ENCODE data around the gene CUEDC1. TPM values are rescaled to one million over a fixed set of nuclear protein-coding genes. Genes with fewer than 3 reads are reported as not detected.
A peak's percentile ranks its signal among the peaks of the same experiment; 100 is the strongest.

CUEDC1 gene
- total RNA-seq, 3 donors from 2014 or later, result 23.5 to 46.8 (median 23.6) TPM

DNA sequence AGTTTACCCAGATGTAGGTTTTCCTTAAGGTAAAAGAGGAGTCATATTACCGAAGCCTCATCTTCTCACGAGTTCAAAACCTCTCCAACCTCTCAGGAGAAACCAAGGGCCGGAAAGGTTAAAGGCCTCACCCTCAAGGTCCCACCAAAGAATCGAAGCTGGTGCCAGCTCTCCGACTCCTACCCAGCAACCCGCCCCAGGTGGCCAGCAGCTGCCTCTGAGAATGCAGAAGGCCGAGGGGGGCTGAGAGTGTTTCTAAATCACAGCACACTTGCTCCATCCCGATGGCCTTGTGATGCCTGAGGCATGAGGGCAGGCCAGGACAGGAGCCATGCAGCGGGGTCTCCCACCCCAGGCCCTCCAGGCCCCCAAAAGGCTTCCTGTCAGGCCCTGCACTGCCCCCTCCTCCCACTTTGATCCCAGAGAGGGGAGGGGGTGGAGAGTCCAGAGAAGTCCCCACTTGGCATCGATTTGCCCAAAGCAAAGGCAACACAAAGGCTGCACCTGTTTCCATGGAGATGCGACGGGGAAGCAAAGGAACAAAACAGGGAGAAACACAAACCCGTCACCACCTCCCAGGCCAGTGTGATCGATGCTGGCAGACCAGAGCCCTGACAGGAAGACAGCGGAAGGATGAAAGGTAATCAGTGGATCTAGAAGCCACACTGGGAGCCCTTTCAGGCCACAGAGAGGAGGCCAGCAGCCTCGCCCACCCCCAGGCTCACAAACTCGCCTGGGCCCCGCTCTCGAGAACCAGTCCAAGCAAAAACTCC, 39.0 kb downstream of the CUEDC1 start:
- Histone ChIP-seq H3K36me3 (ENCODE audit: low read depth) (no peaks in the 10 kb centered on the region), H3K9me3 (no peaks in the 10 kb centered on the region), H3K4me3 (no peak overlapping the region), H3K4me1 (ENCODE audit: low read depth) (peaks cover 25% of the 10 kb centered on the region)
- intact Hi-C loops (cut with DNase I, micrococcal nuclease), result no loop called here
- ATAC-seq, result no peak
- DNase-seq, result peak in 1 of 3 donors; percentile 39
- TF ChIP-seq, protein P1, sequence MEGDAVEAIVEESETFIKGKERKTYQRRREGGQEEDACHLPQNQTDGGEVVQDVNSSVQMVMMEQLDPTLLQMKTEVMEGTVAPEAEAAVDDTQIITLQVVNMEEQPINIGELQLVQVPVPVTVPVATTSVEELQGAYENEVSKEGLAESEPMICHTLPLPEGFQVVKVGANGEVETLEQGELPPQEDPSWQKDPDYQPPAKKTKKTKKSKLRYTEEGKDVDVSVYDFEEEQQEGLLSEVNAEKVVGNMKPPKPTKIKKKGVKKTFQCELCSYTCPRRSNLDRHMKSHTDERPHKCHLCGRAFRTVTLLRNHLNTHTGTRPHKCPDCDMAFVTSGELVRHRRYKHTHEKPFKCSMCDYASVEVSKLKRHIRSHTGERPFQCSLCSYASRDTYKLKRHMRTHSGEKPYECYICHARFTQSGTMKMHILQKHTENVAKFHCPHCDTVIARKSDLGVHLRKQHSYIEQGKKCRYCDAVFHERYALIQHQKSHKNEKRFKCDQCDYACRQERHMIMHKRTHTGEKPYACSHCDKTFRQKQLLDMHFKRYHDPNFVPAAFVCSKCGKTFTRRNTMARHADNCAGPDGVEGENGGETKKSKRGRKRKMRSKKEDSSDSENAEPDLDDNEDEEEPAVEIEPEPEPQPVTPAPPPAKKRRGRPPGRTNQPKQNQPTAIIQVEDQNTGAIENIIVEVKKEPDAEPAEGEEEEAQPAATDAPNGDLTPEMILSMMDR (IDR thresholded peaks at IDR 0.05), result no peak

DNA sequence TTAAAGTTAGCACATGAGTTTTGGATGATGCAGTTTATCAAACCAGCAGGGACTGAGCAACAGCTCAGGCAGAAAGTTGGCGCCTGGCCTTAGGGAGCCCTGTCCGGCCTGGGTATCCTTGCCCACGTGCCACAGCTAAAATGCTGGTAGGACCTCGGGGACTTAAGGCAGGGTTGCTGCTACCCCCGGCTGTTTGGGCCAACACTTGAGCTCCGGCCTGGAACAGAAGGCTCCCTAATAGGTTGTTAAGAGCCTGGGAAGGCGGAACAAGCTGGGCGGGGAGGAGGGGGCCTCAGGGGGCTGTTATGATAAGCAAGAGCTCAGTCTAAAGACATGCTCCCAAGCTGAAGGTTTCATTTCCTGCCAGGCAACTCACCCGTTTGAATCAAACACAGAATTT, 39.7 kb downstream of the CUEDC1 start:
- H3K36me3 ChIP-seq (ENCODE audit: low read depth), result no peaks in the 10 kb centered on the region
- H3K9me3 ChIP-seq, result no peaks in the 10 kb centered on the region
- H3K4me1 ChIP-seq (ENCODE audit: low read depth), result peaks cover 22% of the 10 kb centered on the region
- DNase-seq (peak in 1 of 3 donors; percentile 44), ATAC-seq (no peak)
- TF ChIP-seq, protein P1 (IDR thresholded peaks at IDR 0.05), result no peak
- intact Hi-C loops (cut with DNase I, micrococcal nuclease), result no loop called here
- H3K4me3 ChIP-seq, result no peak overlapping the region

DNA sequence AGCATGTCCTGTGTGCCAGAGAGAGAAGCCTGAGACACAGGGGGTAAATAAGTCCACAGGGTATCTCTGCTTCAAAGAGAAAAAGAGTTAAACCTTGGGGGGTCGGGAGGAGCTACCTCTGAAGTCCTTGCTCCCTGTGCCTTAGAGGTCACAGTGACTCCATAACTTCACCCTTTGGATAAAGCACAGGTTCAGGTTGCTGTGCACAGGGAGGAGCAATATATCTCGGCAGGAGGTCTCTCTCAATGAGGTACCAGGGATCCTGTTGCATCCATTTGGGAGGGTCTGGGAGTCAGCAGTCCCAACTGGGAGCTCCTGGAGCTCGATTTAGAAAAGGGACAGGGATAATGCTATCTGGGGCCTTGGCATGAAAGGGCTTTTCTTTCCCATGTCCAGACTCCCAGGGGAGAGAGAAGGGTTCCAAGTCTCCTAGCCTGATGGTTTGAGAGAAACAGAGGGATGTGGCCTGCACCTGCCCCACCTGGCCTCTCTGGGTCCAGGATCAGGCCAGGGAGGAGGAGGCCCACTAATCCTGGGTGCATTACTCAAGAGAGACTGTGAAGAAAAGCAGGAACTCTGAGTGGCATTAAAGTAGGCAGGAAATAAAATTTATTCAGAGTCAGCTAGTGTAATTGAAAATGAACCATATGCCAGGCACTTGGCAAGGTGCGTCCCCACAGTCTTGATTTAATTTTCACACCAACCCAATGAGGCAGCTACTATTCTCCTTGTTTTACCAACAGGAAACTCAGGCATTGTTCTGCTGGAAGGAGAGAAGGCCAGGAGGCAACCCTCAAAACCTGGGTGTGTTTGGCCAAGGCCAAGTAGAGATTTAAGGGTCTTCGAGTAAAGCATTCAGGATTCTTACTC, 40.7 kb downstream of the CUEDC1 start:
- peaks cover 22% of the 10 kb centered on the region for H3K4me1 ChIP-seq (ENCODE audit: low read depth)
- DNase-seq, result peak in 1 of 3 donors; percentile 21
- intact Hi-C loops (cut with DNase I, micrococcal nuclease), result no loop called here
- no peak overlapping the region for H3K4me3 ChIP-seq
- no peak for ATAC-seq
- TF ChIP-seq, protein P1 (IDR thresholded peaks at IDR 0.05), result no peak
- H3K36me3 ChIP-seq (ENCODE audit: low read depth), result no peaks in the 10 kb centered on the region
- H3K9me3 ChIP-seq, result no peaks in the 10 kb centered on the region

DNA sequence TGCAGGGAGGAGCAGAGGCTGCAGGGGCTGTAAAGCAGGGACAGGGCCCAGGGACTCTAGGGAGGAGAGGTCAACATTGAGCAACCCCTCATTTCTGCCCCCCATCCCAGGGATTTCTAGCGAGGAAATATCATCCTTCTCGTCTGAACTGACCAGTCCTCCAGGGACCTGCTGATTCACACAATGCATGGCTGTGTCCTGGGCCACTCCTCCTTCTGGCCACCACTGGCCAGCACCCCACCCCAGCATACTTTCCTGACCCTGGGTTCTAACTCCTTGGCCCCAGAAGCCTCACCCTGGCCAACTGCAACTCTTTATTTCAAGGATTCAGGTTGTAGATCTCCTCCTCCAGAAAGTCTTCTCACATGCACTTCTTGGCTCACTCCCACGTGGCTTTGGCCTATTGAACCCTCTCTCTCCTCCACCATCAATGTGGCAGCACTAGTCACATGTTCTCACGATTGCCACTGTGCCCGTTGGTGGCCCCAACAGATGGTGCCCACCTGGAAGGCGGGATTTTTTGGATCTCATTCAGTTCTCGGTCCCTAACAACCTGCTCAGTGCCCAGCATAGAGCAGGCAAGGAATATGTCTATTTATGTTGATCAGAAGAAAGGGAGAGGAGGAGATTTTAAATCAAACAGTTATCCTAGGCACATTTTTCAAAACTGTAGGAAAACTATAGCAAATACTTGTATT, 41.5 kb downstream of the CUEDC1 start:
- peaks cover 22% of the 10 kb centered on the region for H3K4me1 ChIP-seq (ENCODE audit: low read depth)
- H3K9me3 ChIP-seq, result no peaks in the 10 kb centered on the region
- no peaks in the 10 kb centered on the region for H3K36me3 ChIP-seq (ENCODE audit: low read depth)
- TF ChIP-seq, protein P1 (IDR thresholded peaks at IDR 0.05), result no peak
- intact Hi-C loops (cut with DNase I, micrococcal nuclease), result no loop called here
- H3K4me3 ChIP-seq, result no peak overlapping the region
- ATAC-seq (no peak), DNase-seq (peak in 1 of 3 donors; percentile 43)

DNA sequence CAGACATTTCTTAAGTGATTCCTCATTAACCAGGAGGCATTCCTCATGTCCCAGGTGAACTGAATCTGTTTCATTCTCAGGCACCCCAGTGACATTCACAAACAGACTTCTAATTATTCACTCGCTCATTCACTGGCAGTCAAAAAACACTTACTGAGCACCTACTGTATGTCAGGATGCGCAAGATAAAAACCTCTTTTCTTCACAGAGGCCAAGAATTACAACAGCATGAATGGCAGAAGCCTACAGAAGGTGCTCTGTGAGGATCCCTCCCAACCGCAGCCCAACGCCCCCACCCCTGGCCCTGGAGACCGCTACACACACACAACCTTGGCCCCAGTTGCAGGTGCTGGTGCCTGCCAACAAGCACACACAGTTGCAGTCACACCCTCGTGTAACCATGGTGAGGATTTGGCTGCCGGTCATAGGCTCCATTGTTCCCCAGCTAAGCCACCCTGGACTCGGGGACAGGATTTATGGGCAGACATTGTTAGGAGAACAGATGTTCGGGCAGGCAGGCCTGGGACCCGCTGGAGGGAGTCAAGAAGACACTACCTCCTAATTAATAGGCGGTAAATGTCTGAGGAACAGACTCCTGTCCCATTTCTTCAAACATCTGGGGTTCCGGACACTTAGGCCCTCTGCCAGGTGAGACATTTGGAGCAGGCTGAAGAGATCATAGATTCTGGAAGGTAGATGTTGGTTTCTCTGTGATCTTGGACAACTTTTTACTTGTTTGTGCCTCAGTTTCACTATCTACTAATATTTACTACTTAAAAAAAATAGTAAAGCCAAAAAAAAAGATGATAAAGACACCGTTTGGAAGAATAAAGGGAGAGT, 43.2 kb downstream of the CUEDC1 start:
- H3K36me3 ChIP-seq (ENCODE audit: low read depth), result no peaks in the 10 kb centered on the region
- intact Hi-C loops (cut with DNase I, micrococcal nuclease), result no loop called here
- TF ChIP-seq, protein P1 (IDR thresholded peaks at IDR 0.05), result no peak
- peak; percentile 96 for ATAC-seq
- no peak overlapping the region for H3K4me3 ChIP-seq
- peaks cover 19% of the 10 kb centered on the region for H3K4me1 ChIP-seq (ENCODE audit: low read depth)
- DNase-seq, result peak; percentile 92 to 95 (median 94)
- no peaks in the 10 kb centered on the region for H3K9me3 ChIP-seq

Data from mucosa of descending colon (tissue), 3 donors.